ENCODE data around the gene PRKCZ. TPM values are rescaled to one million over a fixed set of nuclear protein-coding genes. Genes with fewer than 3 reads are reported as not detected.
A peak's percentile ranks its signal among the peaks of the same experiment; 100 is the strongest.

Gene PRKCZ
- total and polyA plus RNA-seq, 9 of the 15 experiments (the other 6 are each of a cell fraction or from before 2014, with no cell fraction given): 0.07 to 3.1 (median 1.3) TPM

GRCh38 chr1:2046174-2046917 is 3.9 kb upstream of the PRKCZ start (continued):
- TF ChIP-seq ZNF655 (CRISPR knock-in tag; IDR thresholded peaks at IDR 0.05): no peak
- no peak for TF ChIP-seq ZNF778 (CRISPR knock-in tag; IDR thresholded peaks at IDR 0.05)
- no peak for TF ChIP-seq MCM2 (IDR thresholded peaks at IDR 0.05; ENCODE audit: low read depth)
- TF ChIP-seq MYC (IDR thresholded peaks at IDR 0.05; ENCODE audit: low read depth, low read length): peak; percentile 39; the same call in 1 of the 2 replicates
- no peak for TF ChIP-seq MYC (CRISPR knock-in tag; IDR thresholded peaks at IDR 0.05; ENCODE audit: borderline replicate concordance, low read depth)
- TF ChIP-seq ZNF696 (CRISPR knock-in tag; conservative IDR thresholded peaks at IDR 0.05): no peak
- TF ChIP-seq ZBTB49 (CRISPR knock-in tag; IDR thresholded peaks at IDR 0.05; ENCODE audit: borderline replicate concordance): no peak
- TF ChIP-seq ZNF24 (IDR thresholded peaks at IDR 0.05): no peak
- TF ChIP-seq SMARCA5 (IDR thresholded peaks at IDR 0.05): no peak
- TF ChIP-seq ILF3 (IDR thresholded peaks at IDR 0.05; ENCODE audit: borderline replicate concordance): no peak
- peak in 1 of 2 experiments; percentile 58; a peak in 1 of 4 replicates for TF ChIP-seq RCOR1 (IDR thresholded peaks at IDR 0.05; ENCODE audit: borderline replicate concordance in 1 of 2, low read depth in 2 of 2, low read length in 2 of 2)
- no peak for TF ChIP-seq CBX5 (IDR thresholded peaks at IDR 0.05; ENCODE audit: borderline replicate concordance, low read depth)
- peak; percentile 93 to 97 (median 94) for TF ChIP-seq CTCF (IDR thresholded peaks at IDR 0.05 in 2 of 3, conservative IDR thresholded peaks at IDR 0.05 in 1 of 3; ENCODE audit: insufficient read depth in 2 of 3, low read depth in 1 of 3, low read length in 3 of 3)
- no peak for TF ChIP-seq ELK3 (CRISPR knock-in tag; IDR thresholded peaks at IDR 0.05)
- TF ChIP-seq RAD21 (CRISPR knock-in tag; conservative IDR thresholded peaks at IDR 0.05 in 1 of 2, IDR thresholded peaks at IDR 0.05 in 1 of 2): peak; percentile 66 to 91
- TF ChIP-seq ETS2 (tag; IDR thresholded peaks at IDR 0.05; ENCODE audit: borderline replicate concordance, poor library complexity, severe bottlenecking): no peak
- no peak for TF ChIP-seq ZNF282 (CRISPR knock-in tag; IDR thresholded peaks at IDR 0.05)
- no peak for TF ChIP-seq FOXA3 (CRISPR knock-in tag; conservative IDR thresholded peaks at IDR 0.05 in 1 of 2, IDR thresholded peaks at IDR 0.05 in 1 of 2)
